ENCODE results near the gene AKR1B15.

DNA sequence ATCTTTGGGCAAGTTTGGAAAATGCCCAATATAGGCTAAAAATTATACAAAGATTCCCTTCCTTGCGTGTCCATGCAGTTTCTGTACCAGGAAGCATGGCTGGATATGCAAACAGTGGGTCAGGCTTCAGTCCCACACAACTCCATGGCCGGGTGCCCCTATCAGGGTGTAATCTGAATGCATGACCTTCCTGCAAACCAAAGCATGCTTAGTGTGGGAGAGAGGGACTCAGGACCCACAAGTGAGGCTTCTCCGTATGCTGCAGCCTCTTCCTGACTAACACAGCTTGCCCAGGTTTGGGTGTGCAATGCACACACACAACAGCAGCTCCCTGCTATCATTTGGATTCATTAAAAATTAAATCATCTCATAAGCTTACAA, 13.0 kb upstream of the AKR1B15 start:
- no peak for TF ChIP-seq EZH2phosphoT487 (IDR thresholded peaks at IDR 0.05; ENCODE audit: borderline replicate concordance, low read depth)
- TF ChIP-seq CTCF (IDR thresholded peaks at IDR 0.05) = no peak
- TF ChIP-seq, protein P1, sequence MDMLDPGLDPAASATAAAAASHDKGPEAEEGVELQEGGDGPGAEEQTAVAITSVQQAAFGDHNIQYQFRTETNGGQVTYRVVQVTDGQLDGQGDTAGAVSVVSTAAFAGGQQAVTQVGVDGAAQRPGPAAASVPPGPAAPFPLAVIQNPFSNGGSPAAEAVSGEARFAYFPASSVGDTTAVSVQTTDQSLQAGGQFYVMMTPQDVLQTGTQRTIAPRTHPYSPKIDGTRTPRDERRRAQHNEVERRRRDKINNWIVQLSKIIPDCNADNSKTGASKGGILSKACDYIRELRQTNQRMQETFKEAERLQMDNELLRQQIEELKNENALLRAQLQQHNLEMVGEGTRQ (IDR thresholded peaks at IDR 0.05; ENCODE audit: borderline replicate concordance, low read depth, low read length) = no peak
- TF ChIP-seq TAF1 (IDR thresholded peaks at IDR 0.05; ENCODE audit: borderline replicate concordance, low read depth, low read length) = no peak
- no peak for TF ChIP-seq CHD2 (IDR thresholded peaks at IDR 0.05; ENCODE audit: low read length, partially characterized antibody)
- TF ChIP-seq EP300 (IDR thresholded peaks at IDR 0.05; ENCODE audit: borderline replicate concordance in 1 of 2, low read depth in 1 of 2, low read length in 1 of 2) = no peak
- no peak for TF ChIP-seq POLR2AphosphoS5 (IDR thresholded peaks at IDR 0.05; ENCODE audit: low read depth, low read length)
- no peak for TF ChIP-seq REST (IDR thresholded peaks at IDR 0.05; ENCODE audit: low read depth, low read length)
- no peak for TF ChIP-seq YY1 (IDR thresholded peaks at IDR 0.05; ENCODE audit: low read depth)
- TF ChIP-seq, protein P2, sequence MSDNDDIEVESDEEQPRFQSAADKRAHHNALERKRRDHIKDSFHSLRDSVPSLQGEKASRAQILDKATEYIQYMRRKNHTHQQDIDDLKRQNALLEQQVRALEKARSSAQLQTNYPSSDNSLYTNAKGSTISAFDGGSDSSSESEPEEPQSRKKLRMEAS (IDR thresholded peaks at IDR 0.05; ENCODE audit: low read depth) = no peak
- TF ChIP-seq, protein P3, sequence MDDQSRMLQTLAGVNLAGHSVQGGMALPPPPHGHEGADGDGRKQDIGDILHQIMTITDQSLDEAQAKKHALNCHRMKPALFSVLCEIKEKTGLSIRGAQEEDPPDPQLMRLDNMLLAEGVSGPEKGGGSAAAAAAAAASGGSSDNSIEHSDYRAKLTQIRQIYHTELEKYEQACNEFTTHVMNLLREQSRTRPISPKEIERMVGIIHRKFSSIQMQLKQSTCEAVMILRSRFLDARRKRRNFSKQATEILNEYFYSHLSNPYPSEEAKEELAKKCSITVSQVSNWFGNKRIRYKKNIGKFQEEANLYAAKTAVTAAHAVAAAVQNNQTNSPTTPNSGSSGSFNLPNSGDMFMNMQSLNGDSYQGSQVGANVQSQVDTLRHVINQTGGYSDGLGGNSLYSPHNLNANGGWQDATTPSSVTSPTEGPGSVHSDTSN (IDR thresholded peaks at IDR 0.05) = no peak
- TF ChIP-seq JUND (IDR thresholded peaks at IDR 0.05) = no peak
- no peak for TF ChIP-seq ELF1 (IDR thresholded peaks at IDR 0.05)
- TF ChIP-seq TEAD4 (IDR thresholded peaks at IDR 0.05; ENCODE audit: borderline replicate concordance, insufficient read depth) = no peak

Data from SK-N-SH (cell line).